Measurements from ENCODE around the gene EFNA5. TPM values are rescaled to one million over a fixed set of nuclear protein-coding genes. Genes with fewer than 3 reads are reported as not detected.
"Not testable (repeated sequence)": the region's sequence is repeated elsewhere in the genome, so short reads cannot be mapped to it uniquely, and the experiment has no call there.

EFNA5 gene
- total and polyA plus RNA-seq, 4 donors: 0.14 to 0.93 (median 0.54) TPM

DNA sequence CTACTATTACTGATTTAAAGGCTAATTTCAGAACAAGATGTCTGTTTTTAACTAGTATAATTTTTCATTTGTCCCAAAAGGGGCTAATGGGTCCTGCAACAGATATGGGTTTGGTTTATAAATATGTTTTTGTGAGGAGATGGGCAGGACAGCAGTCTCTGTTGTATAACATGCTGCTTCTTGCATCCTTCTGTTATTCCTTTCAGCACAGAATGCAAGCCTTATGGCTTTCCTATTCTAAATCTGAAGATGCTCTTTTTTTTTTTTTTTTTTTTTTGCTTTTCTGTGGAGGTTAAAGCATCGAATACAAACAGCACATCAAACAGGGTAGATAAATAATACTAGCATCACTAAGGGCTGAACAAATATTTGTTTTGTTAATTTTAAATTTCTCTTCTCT is 235.7 kb downstream of the EFNA5 start:
- Histone ChIP-seq H3K27me3 (ENCODE audit: control insufficient read depth in 4 of 4, insufficient read depth in 4 of 4, low read length in 3 of 4) (no peaks in the 10 kb centered on the region), H3K4me1 (ENCODE audit: control insufficient read depth in 4 of 4, insufficient read depth in 4 of 4, low read length in 3 of 4) (no peaks in the 10 kb centered on the region), H3K9ac (ENCODE audit: low read depth in 1 of 2, low read length in 2 of 2) (no peak overlapping the region), H3K27ac (ENCODE audit: low read depth in 1 of 2, low read length in 2 of 2) (no peak overlapping the region), H3K9me3 (ENCODE audit: control insufficient read depth in 4 of 4, low read length in 3 of 4) (peaks cover 0 to 7% (median 0%) of the 10 kb centered on the region in 4 donors), H3K4me3 (ENCODE audit: low read depth in 1 of 3, low read length in 3 of 3) (no peak overlapping the region), H3K36me3 (ENCODE audit: control insufficient read depth in 4 of 4, insufficient read depth in 3 of 4, low read depth in 1 of 4, low read length in 3 of 4) (no peaks in the 10 kb centered on the region)
- no peak for TF ChIP-seq NR2F2 (IDR thresholded peaks at IDR 0.05)
- no peak for TF ChIP-seq CTCF (IDR thresholded peaks at IDR 0.05; ENCODE audit: low read depth, low read length, missing input control)
- no peak for TF ChIP-seq HNF4G (IDR thresholded peaks at IDR 0.05)
- TF ChIP-seq, protein P1, sequence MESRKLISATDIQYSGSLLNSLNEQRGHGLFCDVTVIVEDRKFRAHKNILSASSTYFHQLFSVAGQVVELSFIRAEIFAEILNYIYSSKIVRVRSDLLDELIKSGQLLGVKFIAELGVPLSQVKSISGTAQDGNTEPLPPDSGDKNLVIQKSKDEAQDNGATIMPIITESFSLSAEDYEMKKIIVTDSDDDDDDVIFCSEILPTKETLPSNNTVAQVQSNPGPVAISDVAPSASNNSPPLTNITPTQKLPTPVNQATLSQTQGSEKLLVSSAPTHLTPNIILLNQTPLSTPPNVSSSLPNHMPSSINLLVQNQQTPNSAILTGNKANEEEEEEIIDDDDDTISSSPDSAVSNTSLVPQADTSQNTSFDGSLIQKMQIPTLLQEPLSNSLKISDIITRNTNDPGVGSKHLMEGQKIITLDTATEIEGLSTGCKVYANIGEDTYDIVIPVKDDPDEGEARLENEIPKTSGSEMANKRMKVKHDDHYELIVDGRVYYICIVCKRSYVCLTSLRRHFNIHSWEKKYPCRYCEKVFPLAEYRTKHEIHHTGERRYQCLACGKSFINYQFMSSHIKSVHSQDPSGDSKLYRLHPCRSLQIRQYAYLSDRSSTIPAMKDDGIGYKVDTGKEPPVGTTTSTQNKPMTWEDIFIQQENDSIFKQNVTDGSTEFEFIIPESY (IDR thresholded peaks at IDR 0.05): no peak
- no peak for TF ChIP-seq FOXA2 (IDR thresholded peaks at IDR 0.05)
- no peak for TF ChIP-seq TAF1 (conservative IDR thresholded peaks at IDR 0.05)
- TF ChIP-seq, protein P2, sequence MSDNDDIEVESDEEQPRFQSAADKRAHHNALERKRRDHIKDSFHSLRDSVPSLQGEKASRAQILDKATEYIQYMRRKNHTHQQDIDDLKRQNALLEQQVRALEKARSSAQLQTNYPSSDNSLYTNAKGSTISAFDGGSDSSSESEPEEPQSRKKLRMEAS (IDR thresholded peaks at IDR 0.05): no peak
- no peak for TF ChIP-seq RAD21 (IDR thresholded peaks at IDR 0.05)
- TF ChIP-seq RXRA (IDR thresholded peaks at IDR 0.05): no peak
- TF ChIP-seq REST (IDR thresholded peaks at IDR 0.05): no peak
- TF ChIP-seq HNF4A (conservative IDR thresholded peaks at IDR 0.05): no peak
- no peak for TF ChIP-seq EGR1 (IDR thresholded peaks at IDR 0.05; ENCODE audit: low read depth in 2 of 2)
- no peak for TF ChIP-seq JUND (IDR thresholded peaks at IDR 0.05)
- no peak for TF ChIP-seq ATF3 (IDR thresholded peaks at IDR 0.05)
- no peak for DNase-seq (ENCODE audit: low spot score)
- WGBS: 69% methylated on average over 1 of the region's 1 CpG

GRCh38 chr5:107433646-107434045 is 237.1 kb downstream of the EFNA5 start:
- not testable (repeated sequence) for H3K4me3 ChIP-seq (ENCODE audit: low read depth in 1 of 3, low read length in 3 of 3); H3K9ac ChIP-seq (ENCODE audit: low read depth in 1 of 2, low read length in 2 of 2); H3K9me3 ChIP-seq (ENCODE audit: control insufficient read depth in 4 of 4, low read length in 3 of 4); DNase-seq (ENCODE audit: low spot score); H3K4me1 ChIP-seq (ENCODE audit: control insufficient read depth in 4 of 4, insufficient read depth in 4 of 4, low read length in 3 of 4); H3K27ac ChIP-seq (ENCODE audit: low read depth in 1 of 2, low read length in 2 of 2); H3K36me3 ChIP-seq (ENCODE audit: control insufficient read depth in 4 of 4, insufficient read depth in 3 of 4, low read depth in 1 of 4, low read length in 3 of 4); H3K27me3 ChIP-seq (ENCODE audit: control insufficient read depth in 4 of 4, insufficient read depth in 4 of 4, low read length in 3 of 4)
- WGBS: 94% methylated on average over 1 of the region's 1 CpG

Measured in liver (tissue), 9 donors.